ENCODE measurements around the gene SPATA31D4. TPM values are rescaled to one million over a fixed set of nuclear protein-coding genes. Genes with fewer than 3 reads are reported as not detected.
"Not testable (repeated sequence)": the region's sequence is repeated elsewhere in the genome, so short reads cannot be mapped to it uniquely, and the experiment has no call there.

SPATA31D4 gene
- total RNA-seq, 1 donor: not detected

DNA sequence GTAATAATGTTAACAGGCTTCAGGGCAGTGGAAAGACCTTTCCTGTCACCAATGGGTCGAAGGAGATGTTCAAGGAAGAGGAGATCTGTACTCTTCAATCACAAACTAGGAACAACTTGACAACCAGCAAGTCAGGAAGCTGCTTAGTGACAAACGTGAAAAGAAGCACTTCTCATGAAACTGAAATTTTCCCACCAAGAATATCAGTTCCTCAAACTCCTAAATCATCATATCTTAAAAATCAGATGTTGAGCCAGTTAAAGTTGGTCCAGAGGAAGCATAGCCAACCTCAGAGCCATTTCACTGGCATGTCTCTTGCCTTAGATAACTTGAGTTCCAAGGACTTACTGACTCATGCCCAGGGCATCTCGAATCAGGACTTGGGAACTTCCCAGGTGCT lies 9.7 kb upstream of the SPATA31D4 start:
- H3K4me1 ChIP-seq (ENCODE audit: insufficient read depth, low read length); H3K27me3 ChIP-seq (ENCODE audit: insufficient read depth, low read length); H3K4me3 ChIP-seq (ENCODE audit: low read length); H3K9me3 ChIP-seq (ENCODE audit: low read depth, low read length): not testable (repeated sequence)

DNA sequence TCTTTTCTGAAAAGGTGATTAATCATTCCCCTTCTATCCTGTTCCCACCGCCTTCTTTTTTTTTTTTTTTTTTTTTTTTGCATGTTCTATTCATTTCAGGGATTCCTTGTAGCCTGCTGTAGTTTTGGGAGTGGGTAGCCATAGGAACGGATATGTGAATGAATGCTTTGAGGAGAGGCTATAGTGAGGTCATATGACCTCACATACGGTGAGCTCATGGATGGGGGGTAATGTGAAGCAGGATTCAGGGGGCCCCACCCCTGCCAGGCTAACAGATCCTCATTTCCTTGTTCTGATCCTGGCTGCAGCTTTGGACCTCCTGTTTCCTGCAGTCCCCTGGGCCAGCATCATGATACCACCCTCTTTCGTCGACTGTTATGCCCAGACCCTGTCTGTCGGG lies 1.9 kb downstream of the SPATA31D4 start:
- not testable (repeated sequence) for H3K4me3 ChIP-seq (ENCODE audit: low read length); H3K4me1 ChIP-seq (ENCODE audit: insufficient read depth, low read length); H3K9me3 ChIP-seq (ENCODE audit: low read depth, low read length); H3K27me3 ChIP-seq (ENCODE audit: insufficient read depth, low read length)

DNA sequence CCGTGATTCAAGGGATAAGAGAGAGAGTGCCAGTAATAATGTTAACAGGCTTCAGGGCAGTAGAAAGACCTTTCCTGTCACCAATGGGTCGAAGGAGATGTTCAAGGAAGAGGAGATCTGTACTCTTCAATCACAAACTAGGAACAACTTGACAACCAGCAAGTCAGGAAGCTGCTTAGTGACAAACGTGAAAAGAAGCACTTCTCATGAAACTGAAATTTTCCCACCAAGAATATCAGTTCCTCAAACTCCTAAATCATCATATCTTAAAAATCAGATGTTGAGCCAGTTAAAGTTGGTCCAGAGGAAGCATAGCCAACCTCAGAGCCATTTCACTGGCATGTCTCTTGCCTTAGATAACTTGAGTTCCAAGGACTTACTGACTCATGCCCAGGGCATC lies 5.3 kb downstream of the SPATA31D4 start:
- not testable (repeated sequence) for H3K4me3 ChIP-seq (ENCODE audit: low read length); H3K27me3 ChIP-seq (ENCODE audit: insufficient read depth, low read length); H3K4me1 ChIP-seq (ENCODE audit: insufficient read depth, low read length); H3K9me3 ChIP-seq (ENCODE audit: low read depth, low read length)

DNA sequence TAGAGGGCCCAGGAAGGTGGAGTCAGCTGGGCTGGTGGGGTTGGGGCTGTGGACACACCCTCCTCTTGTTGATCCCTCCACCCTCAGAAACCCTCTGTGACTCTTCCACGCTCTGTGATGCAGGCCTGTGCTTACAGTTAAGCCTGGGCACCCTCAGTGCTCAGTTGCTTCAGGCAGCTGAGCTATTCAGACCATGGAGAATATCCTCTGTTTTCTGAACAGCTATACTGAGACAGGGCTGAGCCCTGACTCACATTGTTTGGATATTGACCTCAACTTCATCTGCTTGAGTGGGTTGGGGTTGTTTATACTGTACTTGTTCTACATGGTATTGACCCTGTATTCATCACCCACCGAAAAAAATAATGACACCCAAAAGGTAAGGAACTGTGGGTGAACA lies 15.2 kb downstream of the SPATA31D4 start, which contains the start of gene SPATA31D3:
TSS of gene SPATA31D3 (plus strand) at position 108 of the 400 bp plus-strand sequence. CDS start at position 194, 86 bp downstream.
- H3K4me1 ChIP-seq (ENCODE audit: insufficient read depth, low read length); H3K4me3 ChIP-seq (ENCODE audit: low read length); H3K27me3 ChIP-seq (ENCODE audit: insufficient read depth, low read length); H3K9me3 ChIP-seq (ENCODE audit: low read depth, low read length): not testable (repeated sequence)

DNA sequence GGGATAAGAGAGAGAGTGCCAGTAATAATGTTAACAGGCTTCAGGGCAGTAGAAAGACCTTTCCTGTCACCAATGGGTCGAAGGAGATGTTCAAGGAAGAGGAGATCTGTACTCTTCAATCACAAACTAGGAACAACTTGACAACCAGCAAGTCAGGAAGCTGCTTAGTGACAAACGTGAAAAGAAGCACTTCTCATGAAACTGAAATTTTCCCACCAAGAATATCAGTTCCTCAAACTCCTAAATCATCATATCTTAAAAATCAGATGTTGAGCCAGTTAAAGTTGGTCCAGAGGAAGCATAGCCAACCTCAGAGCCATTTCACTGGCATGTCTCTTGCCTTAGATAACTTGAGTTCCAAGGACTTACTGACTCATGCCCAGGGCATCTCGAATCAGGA lies 20.4 kb downstream of the SPATA31D4 start:
- not testable (repeated sequence) for H3K9me3 ChIP-seq (ENCODE audit: low read depth, low read length); H3K4me3 ChIP-seq (ENCODE audit: low read length); H3K27me3 ChIP-seq (ENCODE audit: insufficient read depth, low read length); H3K4me1 ChIP-seq (ENCODE audit: insufficient read depth, low read length)

DNA sequence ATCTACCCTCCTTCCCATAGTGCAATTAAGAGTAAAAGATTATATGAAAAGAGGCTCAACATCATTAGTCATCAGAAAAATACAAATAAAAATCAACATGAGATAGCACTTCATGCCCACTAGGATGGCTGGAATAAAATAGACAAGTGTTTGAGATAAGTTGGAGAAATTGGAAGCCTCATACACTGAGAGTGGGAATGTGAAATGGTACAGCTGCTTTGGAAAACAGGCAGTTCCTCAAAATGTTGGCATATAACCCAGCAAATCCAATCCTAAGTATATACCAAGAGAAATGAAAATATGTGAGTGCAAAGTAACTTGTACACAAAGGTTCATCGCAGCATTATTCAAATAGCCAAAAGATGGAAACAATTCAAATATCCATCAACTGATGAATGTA lies 24.9 kb downstream of the SPATA31D4 start:
- no peaks in the 10 kb centered on the region for H3K27me3 ChIP-seq (ENCODE audit: insufficient read depth, low read length)
- H3K4me3 ChIP-seq (ENCODE audit: low read length): no peak overlapping the region
- no peaks in the 10 kb centered on the region for H3K4me1 ChIP-seq (ENCODE audit: insufficient read depth, low read length)
- no peaks in the 10 kb centered on the region for H3K9me3 ChIP-seq (ENCODE audit: low read depth, low read length)

DNA sequence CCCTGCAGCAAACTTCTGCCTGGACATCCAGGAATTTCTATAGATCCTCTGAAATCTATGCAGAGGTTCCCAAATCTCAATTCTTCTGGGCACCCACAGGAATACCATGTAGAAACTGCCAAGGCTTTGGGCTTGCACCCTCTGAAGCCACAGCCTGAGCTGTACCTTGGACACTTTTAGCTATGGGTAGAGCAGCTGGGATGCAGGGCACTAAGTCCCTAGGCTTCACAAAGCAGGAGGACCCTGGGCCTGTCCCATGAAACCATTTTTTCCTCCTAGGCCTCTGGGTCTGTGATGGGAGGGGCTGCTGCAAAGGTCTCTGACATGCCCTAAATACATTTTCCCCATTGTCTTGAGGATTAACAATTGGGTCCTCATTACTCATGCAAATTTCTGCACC lies 27.4 kb downstream of the SPATA31D4 start:
- Histone ChIP-seq H3K4me1 (ENCODE audit: insufficient read depth, low read length) (no peaks in the 10 kb centered on the region), H3K4me3 (ENCODE audit: low read length) (no peak overlapping the region), H3K9me3 (ENCODE audit: low read depth, low read length) (no peaks in the 10 kb centered on the region), H3K27me3 (ENCODE audit: insufficient read depth, low read length) (no peaks in the 10 kb centered on the region)

DNA sequence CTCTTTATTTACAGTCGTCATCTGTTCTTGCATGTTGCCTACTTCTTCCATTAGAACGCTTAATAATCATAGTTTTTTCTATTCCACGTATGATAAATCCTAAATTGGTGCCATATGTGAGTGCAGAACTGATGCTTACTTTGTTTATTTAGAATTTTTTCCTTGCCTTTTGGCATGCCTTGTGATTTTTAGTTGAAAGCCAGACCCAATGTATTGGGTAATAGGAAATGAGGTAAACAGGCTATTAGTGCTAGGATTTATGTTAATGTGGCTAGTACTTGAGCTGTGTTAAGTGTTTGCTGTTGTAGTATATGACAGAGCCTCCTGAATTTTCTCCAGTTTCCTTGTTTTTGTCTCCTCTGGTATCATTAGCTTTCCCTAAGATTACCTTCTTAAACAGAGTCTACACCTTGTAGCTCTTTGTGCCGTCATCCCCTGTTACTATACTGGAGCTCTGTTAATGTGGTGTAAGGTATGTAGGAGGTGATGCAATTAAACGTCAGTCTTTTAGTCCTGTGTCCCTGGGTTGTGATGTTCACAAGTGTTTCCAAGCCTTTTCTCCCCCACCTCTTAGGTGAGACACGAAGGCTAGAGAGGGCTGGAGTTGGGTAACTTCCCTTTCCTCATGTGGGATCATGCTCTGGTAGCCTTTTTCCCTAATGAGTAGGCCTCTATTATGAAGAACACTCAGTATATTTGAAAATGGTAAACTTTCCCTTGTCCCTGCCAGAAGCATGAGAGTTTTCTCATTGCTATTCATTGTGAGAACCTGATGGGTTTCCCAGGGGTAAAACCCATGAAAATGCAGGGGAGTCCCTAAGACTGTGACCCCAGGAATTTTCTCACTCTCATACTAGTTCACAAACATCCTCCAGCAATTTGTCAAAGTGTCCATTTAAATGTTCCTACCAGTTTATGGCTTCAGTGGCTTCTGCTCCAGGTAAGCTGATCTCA lies 36.3 kb downstream of the SPATA31D4 start:
- no peaks in the 10 kb centered on the region for H3K27me3 ChIP-seq (ENCODE audit: insufficient read depth, low read length)
- no peaks in the 10 kb centered on the region for H3K4me1 ChIP-seq (ENCODE audit: insufficient read depth, low read length)
- no peak overlapping the region for H3K4me3 ChIP-seq (ENCODE audit: low read length)
- no peaks in the 10 kb centered on the region for H3K9me3 ChIP-seq (ENCODE audit: low read depth, low read length)

DNA sequence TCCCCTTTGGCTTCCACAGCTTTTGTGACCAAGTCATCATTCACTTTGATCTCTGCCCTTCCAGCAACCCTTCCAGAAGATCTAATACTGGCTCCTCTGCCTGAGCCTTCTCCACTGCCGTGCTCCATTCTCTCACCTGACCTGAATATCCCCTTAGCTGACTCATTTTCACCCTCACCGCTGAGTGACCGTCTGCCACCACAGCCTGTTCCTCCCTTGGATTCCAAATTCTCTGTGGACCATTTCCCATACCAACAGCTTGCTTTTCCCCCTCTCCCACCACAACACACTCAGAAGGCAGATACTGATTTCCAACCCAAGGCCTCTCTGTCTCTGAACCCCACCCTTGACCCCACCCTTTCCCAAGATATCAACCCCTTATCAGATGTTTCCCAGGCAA lies 39.8 kb downstream of the SPATA31D4 start:
- Histone ChIP-seq H3K4me3 (ENCODE audit: low read length) (no peak overlapping the region), H3K4me1 (ENCODE audit: insufficient read depth, low read length) (no peaks in the 10 kb centered on the region), H3K27me3 (ENCODE audit: insufficient read depth, low read length) (no peaks in the 10 kb centered on the region)

DNA sequence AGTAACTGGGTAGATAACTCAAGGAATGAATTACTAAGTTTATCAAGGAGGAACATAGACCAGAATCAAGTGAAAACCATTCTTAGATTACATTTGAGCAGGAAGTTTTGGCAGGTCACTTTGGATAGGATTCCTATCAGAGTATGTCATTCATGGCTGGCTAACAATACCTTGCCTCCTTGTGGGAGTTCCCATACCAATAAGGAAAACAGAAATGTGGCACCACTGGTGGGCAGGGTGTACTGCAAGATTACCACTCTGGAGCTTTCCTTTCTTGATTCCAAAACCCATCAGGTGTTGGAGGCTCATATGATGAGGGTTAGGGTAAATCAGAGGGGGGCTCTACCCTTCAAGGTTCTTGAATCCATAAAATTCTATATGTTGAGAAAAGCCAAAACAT lies 41.7 kb downstream of the SPATA31D4 start:
- no peak overlapping the region for H3K4me3 ChIP-seq (ENCODE audit: low read length)
- no peaks in the 10 kb centered on the region for H3K27me3 ChIP-seq (ENCODE audit: insufficient read depth, low read length)
- H3K9me3 ChIP-seq (ENCODE audit: low read depth, low read length): no peaks in the 10 kb centered on the region
- no peaks in the 10 kb centered on the region for H3K4me1 ChIP-seq (ENCODE audit: insufficient read depth, low read length)

More for the DNA sequence above, 39.8 kb downstream of the SPATA31D4 start:
- H3K9me3 ChIP-seq (ENCODE audit: low read depth, low read length): no peaks in the 10 kb centered on the region

DNA sequence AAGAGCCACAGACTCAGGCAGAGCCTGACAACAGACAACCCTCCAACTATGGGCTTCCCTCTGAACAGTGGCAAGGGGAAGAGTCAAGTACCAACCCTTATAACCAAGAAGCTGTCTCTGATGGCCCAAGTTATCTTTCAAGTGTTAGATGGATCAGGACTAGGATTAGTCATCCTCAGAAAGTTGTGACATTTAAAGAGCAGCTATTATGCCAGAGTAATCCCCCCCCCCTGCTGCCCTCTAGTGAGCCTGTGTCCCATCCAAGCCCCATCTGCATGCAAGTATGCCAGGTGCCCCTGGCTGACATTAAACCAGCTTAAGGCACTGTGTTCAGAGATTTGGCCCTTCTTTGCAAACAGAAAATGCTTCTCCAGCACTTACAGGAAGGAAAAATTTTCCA lies 43.5 kb downstream of the SPATA31D4 start:
- H3K4me1 ChIP-seq (ENCODE audit: insufficient read depth, low read length): no peaks in the 10 kb centered on the region
- no peak overlapping the region for H3K4me3 ChIP-seq (ENCODE audit: low read length)
- H3K27me3 ChIP-seq (ENCODE audit: insufficient read depth, low read length): no peaks in the 10 kb centered on the region
- H3K9me3 ChIP-seq (ENCODE audit: low read depth, low read length): no peaks in the 10 kb centered on the region

DNA sequence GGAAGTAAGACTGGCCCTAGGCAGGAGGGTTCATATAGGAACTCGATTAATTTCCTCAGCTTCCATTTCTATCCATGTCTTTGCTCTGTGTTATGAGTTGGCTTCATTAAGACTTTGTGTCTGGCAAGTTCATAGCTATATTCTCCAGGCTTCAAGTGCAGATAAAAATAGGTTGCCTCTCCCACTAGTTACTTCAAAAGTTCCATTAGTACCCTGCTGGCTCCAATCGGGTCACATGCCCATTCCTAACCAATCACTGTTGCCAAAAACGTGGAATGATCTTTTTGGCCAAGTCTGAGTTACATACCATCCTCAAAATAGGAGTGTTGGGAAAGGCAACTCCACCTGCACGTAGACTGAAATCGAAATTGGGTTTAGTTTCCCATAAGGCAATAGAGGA lies 46.5 kb downstream of the SPATA31D4 start:
- no peaks in the 10 kb centered on the region for H3K27me3 ChIP-seq (ENCODE audit: insufficient read depth, low read length)
- no peaks in the 10 kb centered on the region for H3K9me3 ChIP-seq (ENCODE audit: low read depth, low read length)

DNA sequence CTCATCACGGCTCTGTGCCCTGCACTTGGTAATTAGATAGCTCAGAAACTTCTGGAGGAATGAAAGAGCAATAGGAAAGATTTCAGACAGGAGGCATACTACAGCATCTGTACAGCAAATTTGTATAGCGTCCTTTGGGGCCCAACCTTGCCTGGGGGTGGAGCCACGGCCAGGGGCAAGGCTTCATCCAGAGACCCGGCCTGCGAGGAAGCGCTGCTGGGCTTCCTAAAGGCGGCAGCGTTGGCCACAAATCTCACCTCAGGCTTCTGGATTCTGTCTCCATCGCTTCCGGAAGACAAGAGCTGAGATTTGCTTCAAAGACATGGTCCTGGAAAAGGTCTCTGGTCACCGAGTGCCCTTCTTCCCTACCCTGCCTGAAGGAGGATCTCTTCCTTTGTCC lies 48.1 kb downstream of the SPATA31D4 start:
- no peaks in the 10 kb centered on the region for H3K27me3 ChIP-seq (ENCODE audit: insufficient read depth, low read length)
- H3K4me1 ChIP-seq (ENCODE audit: insufficient read depth, low read length): no peaks in the 10 kb centered on the region
- no peaks in the 10 kb centered on the region for H3K9me3 ChIP-seq (ENCODE audit: low read depth, low read length)
- H3K4me3 ChIP-seq (ENCODE audit: low read length): no peak overlapping the region

More for the DNA sequence above, 46.5 kb downstream of the SPATA31D4 start:
- no peaks in the 10 kb centered on the region for H3K4me1 ChIP-seq (ENCODE audit: insufficient read depth, low read length)
- H3K4me3 ChIP-seq (ENCODE audit: low read length): no peak overlapping the region

DNA sequence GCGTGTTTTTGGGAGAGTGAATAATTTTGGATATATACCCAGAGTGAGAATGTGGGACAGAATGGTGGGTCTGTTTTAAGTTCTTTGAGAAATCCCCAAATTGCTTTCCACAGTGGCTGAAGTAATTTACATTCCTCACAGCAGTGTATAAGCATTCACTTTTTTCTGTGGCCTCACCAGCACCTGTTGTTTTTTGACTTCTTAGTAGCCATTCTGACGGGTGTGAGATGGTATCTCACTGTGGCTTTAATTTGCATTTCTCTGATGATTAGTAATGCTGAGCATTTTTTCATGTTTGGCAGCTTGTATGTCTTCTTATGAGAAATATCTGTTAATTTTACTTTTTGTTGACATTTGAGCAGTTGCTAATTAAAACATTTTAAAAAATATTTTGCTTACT lies 51.0 kb downstream of the SPATA31D4 start:
- Histone ChIP-seq H3K4me1 (ENCODE audit: insufficient read depth, low read length) (no peaks in the 10 kb centered on the region), H3K27me3 (ENCODE audit: insufficient read depth, low read length) (no peaks in the 10 kb centered on the region), H3K4me3 (ENCODE audit: low read length) (no peak overlapping the region), H3K9me3 (ENCODE audit: low read depth, low read length) (no peaks in the 10 kb centered on the region)

DNA sequence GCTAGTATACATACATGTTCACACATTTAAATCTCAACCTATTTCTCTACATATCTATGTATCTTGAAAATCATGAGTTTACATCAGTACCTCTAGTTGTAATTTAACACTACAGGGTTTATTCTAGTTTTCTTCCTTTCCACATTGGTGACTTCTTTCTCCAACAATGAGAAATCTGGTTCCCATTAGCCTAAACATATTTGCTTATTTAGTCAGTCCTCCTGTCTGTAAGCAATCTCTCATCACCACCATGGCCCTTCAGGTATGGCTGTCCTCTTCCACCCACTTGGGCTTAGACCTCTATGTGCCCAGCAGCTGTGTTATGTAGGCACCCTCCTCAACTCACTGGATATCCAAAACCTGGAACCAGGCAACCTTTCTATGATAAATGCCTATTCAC lies 52.3 kb downstream of the SPATA31D4 start:
- no peaks in the 10 kb centered on the region for H3K4me1 ChIP-seq (ENCODE audit: insufficient read depth, low read length)
- no peaks in the 10 kb centered on the region for H3K9me3 ChIP-seq (ENCODE audit: low read depth, low read length)
- H3K27me3 ChIP-seq (ENCODE audit: insufficient read depth, low read length): no peaks in the 10 kb centered on the region
- H3K4me3 ChIP-seq (ENCODE audit: low read length): no peak overlapping the region

DNA sequence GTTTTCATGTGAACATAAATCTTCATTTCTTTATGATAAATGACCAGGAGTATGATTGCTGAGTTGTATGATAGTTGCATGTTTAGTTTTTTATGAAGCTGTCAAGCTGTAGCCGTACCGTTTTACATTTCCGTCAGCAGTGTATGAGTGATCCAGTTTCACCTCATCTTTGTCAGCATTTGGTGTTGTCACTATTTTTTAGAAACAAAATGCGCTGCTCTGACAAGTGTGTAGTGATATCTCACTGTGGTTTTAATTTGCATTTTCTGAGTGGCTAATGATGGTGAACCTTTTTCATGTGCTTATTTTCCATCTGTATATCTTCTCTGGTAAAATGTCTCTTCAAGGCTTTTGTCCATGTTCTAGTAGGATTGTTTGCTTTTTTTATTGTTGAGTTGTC lies 53.7 kb downstream of the SPATA31D4 start:
- Histone ChIP-seq H3K4me1 (ENCODE audit: insufficient read depth, low read length) (no peaks in the 10 kb centered on the region), H3K4me3 (ENCODE audit: low read length) (no peak overlapping the region), H3K9me3 (ENCODE audit: low read depth, low read length) (no peaks in the 10 kb centered on the region), H3K27me3 (ENCODE audit: insufficient read depth, low read length) (no peaks in the 10 kb centered on the region)
